ENCODE results near the gene TNFRSF4. TPM values are rescaled to one million over a fixed set of nuclear protein-coding genes. Genes with fewer than 3 reads are reported as not detected.

Gene TNFRSF4
- total and polyA plus RNA-seq, 10 of the 15 experiments (the other 5 are each of a cell fraction or from before 2014, with no cell fraction given): 0.05 to 7.3 (median 2.5) TPM; not detected in 1

DNA sequence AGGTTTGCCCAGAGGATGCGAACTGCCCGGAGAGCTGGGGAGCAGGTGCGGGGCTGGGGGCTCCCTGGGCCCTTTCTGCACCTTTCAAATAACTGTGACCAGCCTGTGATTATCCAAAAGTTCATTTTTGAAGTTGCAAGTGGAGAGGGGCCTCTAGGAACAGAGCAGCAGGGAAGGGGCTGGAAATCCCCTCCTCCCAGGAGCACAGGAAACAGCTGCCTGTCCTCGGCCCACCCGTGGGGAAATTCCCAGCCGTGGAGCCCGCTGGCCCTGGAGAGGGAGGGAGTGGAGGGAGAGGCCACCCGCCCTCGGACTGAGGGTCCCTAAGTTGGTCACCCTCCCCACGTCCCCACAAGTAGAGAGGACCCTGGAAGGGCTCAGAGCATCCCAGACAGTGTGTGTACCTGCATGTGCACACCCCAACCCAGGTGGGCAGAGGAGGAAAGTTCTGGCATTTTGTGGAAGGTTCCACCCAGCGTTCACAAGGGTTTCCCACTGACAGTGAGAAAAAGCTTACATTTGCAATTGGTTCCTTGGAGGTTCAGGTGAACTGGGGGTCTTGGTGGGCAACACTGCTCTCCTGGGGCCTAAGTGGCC lies 1.2 kb upstream of the TNFRSF4 start (continued):
- no peak for TF ChIP-seq ZNF217 (IDR thresholded peaks at IDR 0.05)
- no peak for TF ChIP-seq TARDBP (IDR thresholded peaks at IDR 0.05; ENCODE audit: borderline replicate concordance)
- TF ChIP-seq YBX1 (IDR thresholded peaks at IDR 0.05): no peak
- no peak for TF ChIP-seq MTA2 (IDR thresholded peaks at IDR 0.05; ENCODE audit: low read depth)
- TF ChIP-seq ZBTB11 (CRISPR knock-in tag; IDR thresholded peaks at IDR 0.05): no peak
- no peak for TF ChIP-seq SREBF2 (IDR thresholded peaks at IDR 0.05; ENCODE audit: low read length)
- TF ChIP-seq SP1 (IDR thresholded peaks at IDR 0.05; ENCODE audit: low read depth, low read length): no peak
- TF ChIP-seq RELA (IDR thresholded peaks at IDR 0.05; ENCODE audit: borderline replicate concordance, partially characterized antibody): peak; percentile 96
- TF ChIP-seq NFYA (IDR thresholded peaks at IDR 0.05; ENCODE audit: borderline replicate concordance, low read depth, low read length): no peak
- TF ChIP-seq RCOR1 (conservative IDR thresholded peaks at IDR 0.05; ENCODE audit: low read depth, low read length): no peak
- TF ChIP-seq, protein P1, sequence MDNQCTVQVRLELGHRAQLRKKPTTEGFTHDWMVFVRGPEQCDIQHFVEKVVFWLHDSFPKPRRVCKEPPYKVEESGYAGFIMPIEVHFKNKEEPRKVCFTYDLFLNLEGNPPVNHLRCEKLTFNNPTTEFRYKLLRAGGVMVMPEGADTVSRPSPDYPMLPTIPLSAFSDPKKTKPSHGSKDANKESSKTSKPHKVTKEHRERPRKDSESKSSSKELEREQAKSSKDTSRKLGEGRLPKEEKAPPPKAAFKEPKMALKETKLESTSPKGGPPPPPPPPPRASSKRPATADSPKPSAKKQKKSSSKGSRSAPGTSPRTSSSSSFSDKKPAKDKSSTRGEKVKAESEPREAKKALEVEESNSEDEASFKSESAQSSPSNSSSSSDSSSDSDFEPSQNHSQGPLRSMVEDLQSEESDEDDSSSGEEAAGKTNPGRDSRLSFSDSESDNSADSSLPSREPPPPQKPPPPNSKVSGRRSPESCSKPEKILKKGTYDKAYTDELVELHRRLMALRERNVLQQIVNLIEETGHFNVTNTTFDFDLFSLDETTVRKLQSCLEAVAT (IDR thresholded peaks at IDR 0.05): no peak
- TF ChIP-seq PAX5 (IDR thresholded peaks at IDR 0.05; ENCODE audit: borderline replicate concordance, low read depth, low read length): 0 out of 2 replicates have a peak, but pooled peaks have one; percentile 19
- no peak for TF ChIP-seq SREBF1 (IDR thresholded peaks at IDR 0.05; ENCODE audit: low read length)
- TF ChIP-seq EZH2 (IDR thresholded peaks at IDR 0.05; ENCODE audit: borderline replicate concordance, control insufficient read depth, low read depth, low read length): no peak
- TF ChIP-seq, protein P2, sequence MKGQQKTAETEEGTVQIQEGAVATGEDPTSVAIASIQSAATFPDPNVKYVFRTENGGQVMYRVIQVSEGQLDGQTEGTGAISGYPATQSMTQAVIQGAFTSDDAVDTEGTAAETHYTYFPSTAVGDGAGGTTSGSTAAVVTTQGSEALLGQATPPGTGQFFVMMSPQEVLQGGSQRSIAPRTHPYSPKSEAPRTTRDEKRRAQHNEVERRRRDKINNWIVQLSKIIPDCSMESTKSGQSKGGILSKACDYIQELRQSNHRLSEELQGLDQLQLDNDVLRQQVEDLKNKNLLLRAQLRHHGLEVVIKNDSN (IDR thresholded peaks at IDR 0.05; ENCODE audit: borderline replicate concordance, extremely low read length, insufficient read depth, low read depth, low read length): no peak
- TF ChIP-seq, protein P3, sequence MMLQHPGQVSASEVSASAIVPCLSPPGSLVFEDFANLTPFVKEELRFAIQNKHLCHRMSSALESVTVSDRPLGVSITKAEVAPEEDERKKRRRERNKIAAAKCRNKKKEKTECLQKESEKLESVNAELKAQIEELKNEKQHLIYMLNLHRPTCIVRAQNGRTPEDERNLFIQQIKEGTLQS (IDR thresholded peaks at IDR 0.05; ENCODE audit: borderline replicate concordance, extremely low read depth, low read depth, low read length): no peak
- no peak; the same call in 1 of the 2 replicates for TF ChIP-seq NFIC (IDR thresholded peaks at IDR 0.05; ENCODE audit: low read depth, low read length)
